ENCODE measurements around the gene KCNN3. TPM values are rescaled to one million over a fixed set of nuclear protein-coding genes. Genes with fewer than 3 reads are reported as not detected.

Gene KCNN3
- total RNA-seq, 1 donor from 2014 or later = 4.3 TPM

GRCh38 chr1:154877370-154877974, 7.4 kb upstream of the KCNN3 start:
- no peak overlapping the region for H3K27ac ChIP-seq
- no peaks in the 10 kb centered on the region for H3K9me3 Mint-ChIP-seq
- H3K9me3 ChIP-seq (ENCODE audit: low read depth) = no peaks in the 10 kb centered on the region
- H3K27me3 ChIP-seq = no peaks in the 10 kb centered on the region
- DNase-seq (ENCODE audit: low spot score) = no peak
- H3K27ac Mint-ChIP-seq = no peak overlapping the region
- H3K4me3 Mint-ChIP-seq = no peak overlapping the region
- peaks cover 5% of the 10 kb centered on the region for H3K4me1 ChIP-seq
- no peak overlapping the region for H3K4me3 ChIP-seq
- H4K20me1 ChIP-seq (ENCODE audit: low read depth) = no peaks in the 10 kb centered on the region
- H3K79me2 ChIP-seq (ENCODE audit: low read depth) = no peaks in the 10 kb centered on the region
- H3K4me2 ChIP-seq = no peak overlapping the region
- no peaks in the 10 kb centered on the region for H3K36me3 Mint-ChIP-seq
- H3F3A ChIP-seq (ENCODE audit: low read depth) = no peaks in the 10 kb centered on the region
- no peak for TF ChIP-seq EZH2phosphoT487 (IDR thresholded peaks at IDR 0.05)
- TF ChIP-seq EZH2 (IDR thresholded peaks at IDR 0.05) = no peak
- TF ChIP-seq, protein P1, sequence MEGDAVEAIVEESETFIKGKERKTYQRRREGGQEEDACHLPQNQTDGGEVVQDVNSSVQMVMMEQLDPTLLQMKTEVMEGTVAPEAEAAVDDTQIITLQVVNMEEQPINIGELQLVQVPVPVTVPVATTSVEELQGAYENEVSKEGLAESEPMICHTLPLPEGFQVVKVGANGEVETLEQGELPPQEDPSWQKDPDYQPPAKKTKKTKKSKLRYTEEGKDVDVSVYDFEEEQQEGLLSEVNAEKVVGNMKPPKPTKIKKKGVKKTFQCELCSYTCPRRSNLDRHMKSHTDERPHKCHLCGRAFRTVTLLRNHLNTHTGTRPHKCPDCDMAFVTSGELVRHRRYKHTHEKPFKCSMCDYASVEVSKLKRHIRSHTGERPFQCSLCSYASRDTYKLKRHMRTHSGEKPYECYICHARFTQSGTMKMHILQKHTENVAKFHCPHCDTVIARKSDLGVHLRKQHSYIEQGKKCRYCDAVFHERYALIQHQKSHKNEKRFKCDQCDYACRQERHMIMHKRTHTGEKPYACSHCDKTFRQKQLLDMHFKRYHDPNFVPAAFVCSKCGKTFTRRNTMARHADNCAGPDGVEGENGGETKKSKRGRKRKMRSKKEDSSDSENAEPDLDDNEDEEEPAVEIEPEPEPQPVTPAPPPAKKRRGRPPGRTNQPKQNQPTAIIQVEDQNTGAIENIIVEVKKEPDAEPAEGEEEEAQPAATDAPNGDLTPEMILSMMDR (IDR thresholded peaks at IDR 0.05) = no peak
- H3K4me1 Mint-ChIP-seq = peaks cover 19% of the 10 kb centered on the region
- peaks cover 14% of the 10 kb centered on the region for H3K27me3 Mint-ChIP-seq (ENCODE audit: insufficient read depth, low read depth)
- H3K36me3 ChIP-seq = no peaks in the 10 kb centered on the region
- H2AFZ ChIP-seq (replicated peaks) = no peak overlapping the region
- no peak overlapping the region for H3K9ac ChIP-seq

DNA sequence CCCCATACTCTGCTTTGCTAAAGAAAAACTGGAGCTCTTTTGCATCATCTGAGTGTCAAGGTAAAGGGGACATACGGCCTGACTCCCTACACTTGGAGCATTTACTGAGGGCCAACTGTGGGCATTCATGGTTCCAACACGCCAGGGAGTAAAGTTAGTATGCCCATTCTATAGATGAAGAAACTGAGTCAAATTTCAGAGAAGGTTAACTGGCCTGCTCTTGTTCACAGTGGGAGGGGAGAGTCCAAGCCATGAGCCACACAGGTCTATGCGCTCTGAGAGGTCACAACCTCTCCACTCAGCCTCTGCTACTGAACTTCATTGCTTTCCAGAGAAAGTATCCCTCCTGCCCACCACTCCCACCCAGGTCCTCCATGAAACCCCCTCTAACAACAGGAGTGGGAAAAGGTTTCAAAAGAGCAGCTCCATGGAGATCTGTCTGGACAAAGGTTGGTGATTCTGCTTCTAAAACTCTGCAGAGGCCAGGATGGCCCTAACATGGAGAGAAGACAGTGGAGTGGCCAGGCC, 6.8 kb upstream of the KCNN3 start:
- H3K4me1 ChIP-seq = peaks cover 5% of the 10 kb centered on the region
- no peaks in the 10 kb centered on the region for H3K36me3 Mint-ChIP-seq
- no peaks in the 10 kb centered on the region for H3K9me3 ChIP-seq (ENCODE audit: low read depth)
- no peaks in the 10 kb centered on the region for H4K20me1 ChIP-seq (ENCODE audit: low read depth)
- no peak overlapping the region for H2AFZ ChIP-seq (replicated peaks)
- no peak overlapping the region for H3K4me2 ChIP-seq
- H3K27ac ChIP-seq = no peak overlapping the region
- no peaks in the 10 kb centered on the region for H3K36me3 ChIP-seq
- H3K79me2 ChIP-seq (ENCODE audit: low read depth) = no peaks in the 10 kb centered on the region
- no peak for DNase-seq (ENCODE audit: low spot score)
- no peak for TF ChIP-seq EZH2 (IDR thresholded peaks at IDR 0.05)
- H3K27me3 Mint-ChIP-seq (ENCODE audit: insufficient read depth, low read depth) = peaks cover 14% of the 10 kb centered on the region
- H3F3A ChIP-seq (ENCODE audit: low read depth) = no peaks in the 10 kb centered on the region
- H3K4me1 Mint-ChIP-seq = peaks cover 15% of the 10 kb centered on the region
- H3K4me3 ChIP-seq = no peak overlapping the region
- H3K27me3 ChIP-seq = no peaks in the 10 kb centered on the region
- no peak overlapping the region for H3K27ac Mint-ChIP-seq
- H3K9ac ChIP-seq = no peak overlapping the region
- H3K9me3 Mint-ChIP-seq = no peaks in the 10 kb centered on the region
- H3K4me3 Mint-ChIP-seq = no peak overlapping the region

GRCh38 chr1:154874465-154874864, 4.4 kb upstream of the KCNN3 start:
- no peak overlapping the region for H3K4me2 ChIP-seq
- H3K79me2 ChIP-seq (ENCODE audit: low read depth) = no peaks in the 10 kb centered on the region
- Mint-ChIP-seq H3K27me3 (ENCODE audit: insufficient read depth, low read depth) (peaks cover 14% of the 10 kb centered on the region), H3K9me3 (no peaks in the 10 kb centered on the region), H3K36me3 (no peaks in the 10 kb centered on the region), H3K4me1 (peaks cover 18% of the 10 kb centered on the region), H3K27ac (no peak overlapping the region), H3K4me3 (no peak overlapping the region)
- H4K20me1 ChIP-seq (ENCODE audit: low read depth) = no peaks in the 10 kb centered on the region
- H3K9ac ChIP-seq = no peak overlapping the region
- DNase-seq (ENCODE audit: low spot score) = no peak
- no peak overlapping the region for H3K27ac ChIP-seq
- no peaks in the 10 kb centered on the region for H3K27me3 ChIP-seq
- peaks cover 6% of the 10 kb centered on the region for H3F3A ChIP-seq (ENCODE audit: low read depth)
- H2AFZ ChIP-seq (replicated peaks) = no peak overlapping the region
- no peaks in the 10 kb centered on the region for H3K36me3 ChIP-seq
- H3K4me1 ChIP-seq = peaks cover 5% of the 10 kb centered on the region
- H3K4me3 ChIP-seq = no peak overlapping the region
- TF ChIP-seq, protein P1 (IDR thresholded peaks at IDR 0.05) = no peak
- TF ChIP-seq EZH2 (IDR thresholded peaks at IDR 0.05) (no peak), EZH2phosphoT487 (IDR thresholded peaks at IDR 0.05) (no peak)
- no peaks in the 10 kb centered on the region for H3K9me3 ChIP-seq (ENCODE audit: low read depth)

DNA sequence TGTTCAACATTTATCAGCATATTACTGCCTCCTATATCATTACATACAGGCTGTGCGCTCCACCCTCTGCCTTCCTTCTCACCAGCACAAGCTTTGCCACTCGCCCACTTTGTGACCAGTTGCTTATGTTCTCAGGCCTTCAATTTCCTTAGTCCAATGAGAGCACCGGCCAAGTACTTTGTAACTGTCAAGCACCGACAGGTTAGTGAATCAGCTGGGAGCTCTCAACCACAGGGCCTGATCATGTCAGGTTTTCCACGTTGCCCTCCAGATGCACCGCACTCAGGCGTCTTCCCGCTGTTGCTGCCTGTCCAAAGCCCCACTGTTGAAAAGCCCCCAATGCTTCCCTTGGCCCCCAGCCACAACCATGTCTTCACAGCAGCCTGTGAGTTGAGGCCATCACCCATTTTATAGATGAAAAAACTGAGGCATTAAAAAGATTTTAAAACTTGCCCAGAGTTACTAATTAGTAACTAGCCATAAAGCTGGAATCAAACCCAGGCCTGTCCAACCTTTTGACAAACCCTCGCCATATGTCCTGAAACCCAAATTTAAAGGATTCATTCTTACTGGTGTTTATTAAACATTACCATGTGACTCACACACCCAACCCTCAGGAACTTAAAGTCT, 3.4 kb upstream of the KCNN3 start:
- no peaks in the 10 kb centered on the region for H4K20me1 ChIP-seq (ENCODE audit: low read depth)
- H3K4me1 ChIP-seq = peaks cover 14% of the 10 kb centered on the region
- no peak overlapping the region for H3K4me3 ChIP-seq
- Mint-ChIP-seq H3K27ac (no peak overlapping the region), H3K4me1 (peaks cover 22% of the 10 kb centered on the region), H3K36me3 (no peaks in the 10 kb centered on the region), H3K4me3 (no peak overlapping the region), H3K27me3 (ENCODE audit: insufficient read depth, low read depth) (peaks cover 16% of the 10 kb centered on the region), H3K9me3 (no peaks in the 10 kb centered on the region)
- no peaks in the 10 kb centered on the region for H3K9me3 ChIP-seq (ENCODE audit: low read depth)
- H3K79me2 ChIP-seq (ENCODE audit: low read depth) = no peaks in the 10 kb centered on the region
- H2AFZ ChIP-seq (replicated peaks) = no peak overlapping the region
- H3K36me3 ChIP-seq = no peaks in the 10 kb centered on the region
- no peak for DNase-seq (ENCODE audit: low spot score)
- no peak for TF ChIP-seq EZH2phosphoT487 (IDR thresholded peaks at IDR 0.05)
- TF ChIP-seq, protein P1 (IDR thresholded peaks at IDR 0.05) = no peak
- TF ChIP-seq EZH2 (IDR thresholded peaks at IDR 0.05) = no peak
- H3K4me2 ChIP-seq = no peak overlapping the region
- H3F3A ChIP-seq (ENCODE audit: low read depth) = peaks cover 11% of the 10 kb centered on the region
- H3K9ac ChIP-seq = no peak overlapping the region
- no peak overlapping the region for H3K27ac ChIP-seq
- no peaks in the 10 kb centered on the region for H3K27me3 ChIP-seq
